Activated T-cell treated with anti-CD3 and anti-CD28 coated beads for 48 hours (primary cell): Measurements from ENCODE around the gene INSR.
"Not testable (repeated sequence)": the region's sequence is repeated elsewhere in the genome, so short reads cannot be mapped to it uniquely, and the experiment has no call there.

Source experiments
- DNase-seq: peaks from one replicate; pipeline ENCODE4 v3.0.0-alpha.2; 2020; ENCODE audit warnings: low read depth

INSR gene

GRCh38 chr19:7098701-7099596 is 195.3 kb downstream of the INSR start:
- DNase-seq, result peak; percentile 86

DNA sequence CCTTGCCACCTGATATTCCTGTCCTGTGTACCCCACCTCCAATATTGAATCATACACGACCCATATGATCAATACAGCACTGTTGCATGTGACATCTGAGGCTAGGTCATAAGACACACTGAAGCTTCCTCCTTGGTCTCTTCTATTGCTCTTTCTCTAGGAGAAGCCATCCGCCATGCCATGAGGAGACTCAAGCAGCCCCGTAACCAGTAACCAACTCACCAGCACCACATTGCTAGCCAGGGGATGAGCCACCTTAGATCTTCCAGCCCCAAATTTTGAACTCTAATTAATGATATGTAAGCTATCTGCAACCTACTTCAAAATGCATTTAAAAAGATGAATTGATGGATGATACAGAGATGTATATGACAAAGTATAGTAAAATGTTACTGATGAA is 196.1 kb downstream of the INSR start:
- DNase-seq, result no peak

- DNase-seq, result no peak
These were observed 205.2 kb downstream of the INSR start for GRCh38 chr19:7088999-7089398.

DNA sequence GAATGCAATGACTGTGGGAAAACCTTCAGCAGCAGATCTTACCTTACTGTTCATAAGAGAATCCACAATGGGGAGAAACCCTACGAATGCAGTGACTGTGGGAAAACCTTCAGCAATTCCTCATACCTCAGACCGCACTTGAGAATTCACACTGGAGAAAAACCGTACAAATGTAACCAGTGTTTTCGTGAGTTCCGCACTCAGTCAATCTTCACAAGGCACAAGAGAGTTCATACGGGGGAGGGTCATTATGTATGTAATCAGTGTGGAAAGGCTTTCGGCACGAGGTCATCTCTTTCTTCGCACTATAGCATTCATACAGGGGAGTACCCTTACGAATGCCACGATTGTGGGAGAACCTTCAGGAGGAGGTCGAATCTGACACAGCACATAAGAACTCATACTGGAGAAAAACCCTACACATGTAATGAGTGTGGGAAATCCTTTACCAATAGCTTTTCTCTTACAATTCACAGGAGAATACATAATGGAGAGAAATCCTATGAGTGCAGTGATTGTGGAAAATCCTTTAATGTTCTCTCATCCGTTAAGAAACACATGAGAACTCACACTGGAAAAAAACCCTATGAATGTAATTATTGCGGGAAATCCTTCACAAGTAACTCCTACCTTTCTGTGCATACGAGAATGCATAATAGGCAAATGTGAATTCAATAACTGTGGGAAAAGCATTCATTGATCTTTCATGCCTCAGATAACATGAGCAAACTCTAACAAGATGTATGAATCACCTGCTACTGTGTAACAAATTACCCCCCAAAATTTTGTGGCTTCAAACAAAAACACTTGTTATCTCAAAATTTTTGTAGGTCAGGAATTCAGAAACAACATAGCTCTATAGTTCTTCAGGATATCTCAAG is 210.9 kb downstream of the INSR start:
- no peak for DNase-seq

DNA sequence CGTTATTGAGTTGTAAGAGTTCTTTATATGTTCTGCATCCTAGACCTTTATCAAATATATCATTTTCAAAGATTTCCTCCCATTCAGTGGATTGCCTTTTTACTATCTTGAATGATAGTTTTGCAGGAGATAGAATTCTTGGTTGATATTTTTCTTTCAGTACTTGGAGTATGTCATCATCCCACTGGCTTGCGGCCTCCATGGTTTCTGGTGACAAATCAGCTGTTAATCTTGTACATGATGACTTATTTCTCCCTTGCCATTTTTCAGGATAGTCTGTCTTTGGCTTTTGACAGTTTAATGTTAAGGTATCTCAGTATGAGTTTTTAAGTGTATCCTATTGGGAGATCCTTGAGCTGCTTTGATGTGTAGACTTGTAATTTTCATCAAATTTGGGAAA is 216.2 kb downstream of the INSR start:
- DNase-seq, result no peak

DNA sequence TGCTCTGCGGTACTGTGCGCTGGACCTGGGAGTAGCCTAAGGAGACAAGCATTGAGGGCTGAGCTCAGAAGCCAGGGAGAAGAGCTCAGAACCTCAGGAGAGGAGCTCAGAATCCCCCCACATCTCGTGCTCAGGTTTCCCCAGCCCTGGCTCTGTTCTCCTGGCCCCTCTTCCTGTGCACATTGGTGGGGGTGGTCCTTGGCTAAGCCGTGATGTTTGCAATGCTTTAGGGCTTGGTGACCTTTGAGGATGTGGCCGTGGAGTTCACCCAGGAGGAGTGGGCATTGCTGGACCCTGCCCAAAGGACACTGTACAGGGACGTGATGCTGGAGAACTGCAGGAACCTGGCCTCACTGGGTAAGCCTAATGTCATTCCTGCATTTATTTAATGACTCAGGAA is 218.1 kb downstream of the INSR start:
- DNase-seq, result no peak

GRCh38 chr19:7074705-7075282 is 219.4 kb downstream of the INSR start:
- no peak for DNase-seq

- DNase-seq, result no peak
These were observed 221.7 kb downstream of the INSR start for GRCh38 chr19:7072541-7072940.

GRCh38 chr19:7069904-7070226 is 224.3 kb downstream of the INSR start:
- no peak for DNase-seq

- DNase-seq, result peak; percentile 95
These were observed 224.9 kb downstream of the INSR start, which contains the start of gene ZNF557 for GRCh38 chr19:7069042-7069903. ZNF557 (plus strand) TSS chr19:7069703; CDS start chr19:7075075, 5,372 bp downstream.

DNA sequence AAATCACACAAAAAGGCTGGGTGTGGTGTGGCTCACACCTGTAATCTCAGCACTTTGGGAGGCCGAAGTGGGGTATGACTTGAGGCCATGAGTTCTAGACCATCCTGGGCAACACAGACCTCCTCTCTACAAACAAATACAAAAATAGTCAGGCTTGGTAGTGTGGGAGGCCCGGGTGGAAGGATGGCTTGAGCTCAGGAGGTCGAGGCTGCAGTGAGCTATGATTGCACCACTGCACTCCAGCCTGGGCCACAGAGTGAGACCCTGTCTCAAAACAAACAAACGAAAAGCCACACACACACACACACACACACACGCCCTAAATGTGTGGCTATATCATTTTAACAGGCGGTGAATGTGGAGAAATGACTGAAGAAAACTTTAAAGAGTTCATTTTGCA is 225.6 kb downstream of the INSR start:
- DNase-seq, result no peak

DNA sequence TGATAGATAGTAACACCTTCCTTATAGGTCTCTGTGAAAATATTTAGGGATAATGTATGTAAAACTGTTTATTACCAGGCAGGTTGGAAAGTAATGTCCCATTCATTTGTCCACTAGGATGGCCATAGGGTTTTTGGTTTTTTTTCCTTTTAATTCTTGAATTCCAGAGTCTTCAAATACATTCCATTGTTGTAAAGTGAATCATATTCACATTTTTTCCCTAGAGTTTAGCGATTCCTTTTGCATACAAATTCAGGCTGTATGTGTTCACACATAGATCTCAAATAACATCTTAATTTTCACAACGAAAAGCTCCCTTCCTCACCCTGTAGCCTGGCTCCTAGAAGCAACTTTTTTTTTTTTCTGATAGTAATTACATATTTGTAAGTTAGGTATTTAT is 226.5 kb downstream of the INSR start:
- DNase-seq, result no peak

- DNase-seq, result not testable (repeated sequence)
These were observed 227.1 kb downstream of the INSR start for GRCh38 chr19:7067122-7067521.

DNA sequence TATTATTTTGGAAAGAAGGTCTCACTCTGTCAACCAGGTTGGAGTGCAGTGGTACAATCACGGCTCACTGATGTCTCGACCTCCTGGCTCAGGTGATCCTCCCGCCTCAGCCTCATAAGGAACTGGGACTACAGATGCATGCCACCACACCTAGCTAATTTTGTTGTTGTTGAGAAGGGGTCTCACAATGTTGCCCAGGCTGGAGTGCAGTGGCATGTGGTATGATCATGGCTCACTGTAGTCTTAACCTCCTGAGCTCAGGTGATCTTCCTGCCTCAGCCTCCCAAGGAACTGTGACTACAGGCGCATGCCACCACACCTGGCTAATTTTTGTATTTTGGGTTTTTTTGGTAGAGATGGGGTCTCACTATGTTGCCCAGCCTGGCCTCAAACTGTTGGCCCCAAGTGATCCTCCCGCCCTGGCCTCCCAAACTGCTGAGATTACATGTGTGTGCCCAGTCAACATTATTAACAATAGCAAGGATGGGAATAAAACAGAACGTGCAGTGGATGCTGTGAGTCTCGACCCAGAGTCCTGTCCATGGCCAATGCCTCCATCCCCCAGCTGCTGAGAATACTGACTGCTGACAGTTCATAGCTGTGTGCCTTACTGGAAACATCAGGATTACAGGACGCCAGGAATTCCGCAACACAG is 230.3 kb downstream of the INSR start:
- no peak for DNase-seq

DNA sequence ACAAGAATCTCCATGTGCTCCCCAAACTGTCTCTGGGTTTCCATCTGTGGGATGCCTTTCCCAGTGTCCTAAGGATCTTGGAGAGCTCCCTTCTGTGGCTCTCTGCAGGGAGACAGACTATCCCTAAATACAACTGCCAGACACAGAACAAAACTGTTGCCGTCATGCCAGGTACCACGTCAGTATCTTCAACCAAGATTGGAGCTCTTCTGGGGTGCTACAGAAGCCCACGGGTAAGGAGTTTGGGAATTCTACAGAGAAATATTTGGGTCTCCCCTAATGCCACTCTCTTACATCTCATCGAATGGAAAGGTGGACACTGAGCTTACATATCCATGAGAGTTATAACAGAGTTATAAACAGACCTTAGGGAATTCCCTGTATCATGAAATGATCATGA is 230.9 kb downstream of the INSR start:
- no peak for DNase-seq
